Colonic mucosa (tissue), 4 donors: ENCODE data around the gene ANXA7. TPM values are rescaled to one million over a fixed set of nuclear protein-coding genes. Genes with fewer than 3 reads are reported as not detected.

Source experiments
- DNase-seq: peaks from one replicate; pipeline ENCODE4 v3.0.0-alpha.2; 2020
- H3K27ac ChIP-seq: fragments of 200-600 bp; one replicate; pipeline ENCODE4 v1.8.0; 2021
- H3K27me3 ChIP-seq: fragments of 200-600 bp; one replicate; pipeline ENCODE4 v1.8.0; 2021
- H3K36me3 ChIP-seq: fragments of 200-600 bp; one replicate; pipeline ENCODE4 v1.8.0; 2021
- H3K4me1 ChIP-seq: fragments of 200-600 bp; one replicate; pipeline ENCODE4 v1.8.0; 2021; ENCODE audit warnings: mild to moderate bottlenecking
- H3K4me3 ChIP-seq: fragments of 200-600 bp; one replicate; pipeline ENCODE4 v1.8.0; 2021
- H3K9ac ChIP-seq, 2 donors: one replicate each; pipeline ENCODE4 v1.7.0; 2013; ENCODE audit warnings: control low read depth in 2 of 2, low read depth in 2 of 2, low read length in 2 of 2
- H3K9me3 ChIP-seq: fragments of 200-600 bp; one replicate; pipeline ENCODE4 v1.8.0; 2021
- CTCF ChIP-seq: fragments of 200-600 bp; IDR thresholded peaks from one replicate; pipeline ENCODE4 v1.8.0; 2022; ENCODE audit warnings: antibody characterized with exemption, mild to moderate bottlenecking
- intact Hi-C: fragments of 100-400 bp; cut with DNase I; formaldehyde crosslinking; loops from one replicate; pipeline ENCODE4 v1.14.1; 2022
- total RNA-seq, 2 donors: library from RNA; stranded (reverse); fragmentation: NEBNext Ultra II Directional in 1 of 2; extraction: Animal tissue kit (Norgen Biotek cat#: 25700) in 1 of 2; gene quantifications; one replicate each; pipeline ENCODE4 v1.2.1, GENCODE V29; 2021
- donor health status: healthy.
- donor health status: DM: no; HTN: no; CAD: no.
- donor health status: DM: no; HTN: no; CAD: no.

The ANXA7 gene
- total RNA-seq, 2 donors from 2014 or later = 120 to 133 TPM

GRCh38 chr10:73416571-73416970 lies 2.7 kb upstream of the ANXA7 start:
- no peaks in the 10 kb centered on the region for H3K9me3 ChIP-seq
- H3K4me1 ChIP-seq = no peaks in the 10 kb centered on the region
- no peaks in the 10 kb centered on the region for H3K36me3 ChIP-seq
- no peak overlapping the region for H3K27ac ChIP-seq
- no peak overlapping the region for H3K9ac ChIP-seq
- intact Hi-C loops = no loop called here
- no peak overlapping the region for H3K4me3 ChIP-seq
- no peak for DNase-seq
- no peaks in the 10 kb centered on the region for H3K27me3 ChIP-seq
- TF ChIP-seq CTCF = no peak

GRCh38 chr10:73414230-73414945 lies 530 bp upstream of the ANXA7 start:
- no peaks in the 10 kb centered on the region for H3K9me3 ChIP-seq
- peak overlapping the region; percentile 65 to 69 for H3K9ac ChIP-seq
- no peaks in the 10 kb centered on the region for H3K36me3 ChIP-seq
- intact Hi-C loops = no loop called here
- peak; percentile 64 for DNase-seq
- peak overlapping the region; percentile 95 for H3K27ac ChIP-seq
- no peak for TF ChIP-seq CTCF
- no peaks in the 10 kb centered on the region for H3K27me3 ChIP-seq
- H3K4me1 ChIP-seq = no peaks in the 10 kb centered on the region
- H3K4me3 ChIP-seq = peak overlapping the region; percentile 72

GRCh38 chr10:73413108-73413527 lies 740 bp downstream of the ANXA7 start:
- Histone ChIP-seq H3K27me3 (no peaks in the 10 kb centered on the region), H3K4me3 (peak overlapping the region; percentile 72), H3K27ac (peak overlapping the region; percentile 95), H3K4me1 (no peaks in the 10 kb centered on the region), H3K36me3 (no peaks in the 10 kb centered on the region), H3K9ac (peak overlapping the region; percentile 65 to 84), H3K9me3 (no peaks in the 10 kb centered on the region)
- peak; percentile 55 for DNase-seq
- intact Hi-C loops = no loop called here
- TF ChIP-seq CTCF = no peak

GRCh38 chr10:73410897-73411296 lies 3.0 kb downstream of the ANXA7 start:
- Histone ChIP-seq H3K27me3 (no peaks in the 10 kb centered on the region), H3K9me3 (no peaks in the 10 kb centered on the region), H3K4me3 (no peak overlapping the region), H3K36me3 (no peaks in the 10 kb centered on the region), H3K27ac (no peak overlapping the region), H3K9ac (no peak overlapping the region), H3K4me1 (peaks cover 3% of the 10 kb centered on the region)
- intact Hi-C loops = no loop called here
- DNase-seq = no peak
- no peak for TF ChIP-seq CTCF

- intact Hi-C loops = no loop called here
- H3K4me3 ChIP-seq = no peak overlapping the region
- no peaks in the 10 kb centered on the region for H3K9me3 ChIP-seq
- H3K9ac ChIP-seq = no peak overlapping the region
- H3K27me3 ChIP-seq = no peaks in the 10 kb centered on the region
- no peak for DNase-seq
- no peak overlapping the region for H3K27ac ChIP-seq
- peaks cover 3% of the 10 kb centered on the region for H3K4me1 ChIP-seq
- no peaks in the 10 kb centered on the region for H3K36me3 ChIP-seq
- no peak for TF ChIP-seq CTCF
Observed at GRCh38 chr10:73408978-73409521, 4.8 kb downstream of the ANXA7 start.
